Osteocyte (in vitro differentiated cells): ENCODE results near the gene UBE2U. TPM values are rescaled to one million over a fixed set of nuclear protein-coding genes. Genes with fewer than 3 reads are reported as not detected.

Experiments used
- DNase-seq: peaks from one replicate; pipeline ENCODE4 v3.0.0; 2021; ENCODE audit warnings: mixed read lengths; ENCODE audit not compliant: unreplicated experiment; ENCODE audit errors: extremely low spot score
- H3K27ac Mint-ChIP-seq: one replicate; pipeline ENCODE4 v1.8.0; 2021; ENCODE audit warnings: mild to moderate bottlenecking, mixed read lengths; ENCODE audit not compliant: unreplicated experiment
- H3K27me3 Mint-ChIP-seq: one replicate; pipeline ENCODE4 v1.8.0; 2021; ENCODE audit warnings: mixed read lengths; ENCODE audit not compliant: unreplicated experiment
- H3K36me3 Mint-ChIP-seq: one replicate; pipeline ENCODE4 v1.8.0; 2021; ENCODE audit warnings: mixed read lengths; ENCODE audit not compliant: unreplicated experiment
- H3K4me1 Mint-ChIP-seq: one replicate; pipeline ENCODE4 v1.8.0; 2021; ENCODE audit warnings: mixed read lengths; ENCODE audit not compliant: unreplicated experiment
- H3K4me3 Mint-ChIP-seq: one replicate; pipeline ENCODE4 v1.8.0; 2021; ENCODE audit warnings: mild to moderate bottlenecking, moderate library complexity, mixed read lengths; ENCODE audit not compliant: unreplicated experiment
- H3K9me3 Mint-ChIP-seq: one replicate; pipeline ENCODE4 v1.8.0; 2021; ENCODE audit warnings: mixed read lengths; ENCODE audit not compliant: unreplicated experiment
- CTCF ChIP-seq: fragments of 200-600 bp; sonication (generic); IDR thresholded peaks from 2 replicates; pipeline ENCODE4 v1.5.0; 2021; ENCODE audit warnings: antibody characterized with exemption, mild to moderate bottlenecking, moderate library complexity
- total RNA-seq: library from RNA; stranded (reverse); gene quantifications from 2 replicates; pipeline ENCODE4 v1.2.1, GENCODE V29; 2021

Gene UBE2U
- total RNA-seq, 1 donor from 2014 or later, result not detected

- DNase-seq, result no peak
- H3K4me1 Mint-ChIP-seq, result peaks cover 24% of the 10 kb centered on the region
- no peak overlapping the region for H3K4me3 Mint-ChIP-seq
- peaks cover 7% of the 10 kb centered on the region for H3K9me3 Mint-ChIP-seq
- peaks cover 22% of the 10 kb centered on the region for H3K36me3 Mint-ChIP-seq
- H3K27me3 Mint-ChIP-seq, result no peaks in the 10 kb centered on the region
- no peak overlapping the region for H3K27ac Mint-ChIP-seq
- TF ChIP-seq CTCF, result no peak
These were observed 40.0 kb upstream of the UBE2U start for GRCh38 chr1:64163431-64163830.

- H3K4me3 Mint-ChIP-seq, result no peak overlapping the region
- H3K9me3 Mint-ChIP-seq, result peaks cover 7% of the 10 kb centered on the region
- DNase-seq, result no peak
- no peak overlapping the region for H3K27ac Mint-ChIP-seq
- H3K36me3 Mint-ChIP-seq, result peaks cover 22% of the 10 kb centered on the region
- no peaks in the 10 kb centered on the region for H3K27me3 Mint-ChIP-seq
- peak; percentile 66 for TF ChIP-seq CTCF
- peaks cover 24% of the 10 kb centered on the region for H3K4me1 Mint-ChIP-seq
These were observed 39.5 kb upstream of the UBE2U start for GRCh38 chr1:64163970-64164369.

- no peak overlapping the region for H3K27ac Mint-ChIP-seq
- H3K27me3 Mint-ChIP-seq, result no peaks in the 10 kb centered on the region
- peaks cover 21% of the 10 kb centered on the region for H3K4me1 Mint-ChIP-seq
- peaks cover 28% of the 10 kb centered on the region for H3K36me3 Mint-ChIP-seq
- peaks cover 7% of the 10 kb centered on the region for H3K9me3 Mint-ChIP-seq
- H3K4me3 Mint-ChIP-seq, result no peak overlapping the region
- no peak for DNase-seq
- no peak for TF ChIP-seq CTCF
These were observed 36.8 kb upstream of the UBE2U start for GRCh38 chr1:64166629-64167028.

- TF ChIP-seq CTCF, result no peak
- H3K4me1 Mint-ChIP-seq, result peaks cover 22% of the 10 kb centered on the region
- no peak overlapping the region for H3K27ac Mint-ChIP-seq
- H3K27me3 Mint-ChIP-seq, result no peaks in the 10 kb centered on the region
- H3K9me3 Mint-ChIP-seq, result peaks cover 7% of the 10 kb centered on the region
- no peak for DNase-seq
- H3K4me3 Mint-ChIP-seq, result no peak overlapping the region
- H3K36me3 Mint-ChIP-seq, result peaks cover 28% of the 10 kb centered on the region
These were observed 36.2 kb upstream of the UBE2U start for GRCh38 chr1:64167176-64167575.

- Mint-ChIP-seq H3K4me1 (peaks cover 28% of the 10 kb centered on the region), H3K27ac (no peak overlapping the region), H3K27me3 (no peaks in the 10 kb centered on the region), H3K4me3 (no peak overlapping the region), H3K9me3 (peaks cover 7% of the 10 kb centered on the region), H3K36me3 (peaks cover 29% of the 10 kb centered on the region)
- no peak for DNase-seq
- no peak for TF ChIP-seq CTCF
These were observed 32.2 kb upstream of the UBE2U start for GRCh38 chr1:64171246-64171645.
